ENCODE results near the gene ELOB.

- TF ChIP-seq CTCF (conservative IDR thresholded peaks at IDR 0.05; ENCODE audit: low read depth, low read length) (no peak), EZH2phosphoT487 (IDR thresholded peaks at IDR 0.05; ENCODE audit: borderline replicate concordance, low read length) (no peak)
Observed at GRCh38 chr16:2767140-2767731, 9.8 kb downstream of the ELOB start.
